ENCODE measurements around the gene APOBEC3B. TPM values are rescaled to one million over a fixed set of nuclear protein-coding genes. Genes with fewer than 3 reads are reported as not detected.
"Not testable (repeated sequence)": the region's sequence is repeated elsewhere in the genome, so short reads cannot be mapped to it uniquely, and the experiment has no call there.

APOBEC3B gene
- total RNA-seq, 2 experiments from 2014 or later = 7.1 to 7.2 TPM

DNA sequence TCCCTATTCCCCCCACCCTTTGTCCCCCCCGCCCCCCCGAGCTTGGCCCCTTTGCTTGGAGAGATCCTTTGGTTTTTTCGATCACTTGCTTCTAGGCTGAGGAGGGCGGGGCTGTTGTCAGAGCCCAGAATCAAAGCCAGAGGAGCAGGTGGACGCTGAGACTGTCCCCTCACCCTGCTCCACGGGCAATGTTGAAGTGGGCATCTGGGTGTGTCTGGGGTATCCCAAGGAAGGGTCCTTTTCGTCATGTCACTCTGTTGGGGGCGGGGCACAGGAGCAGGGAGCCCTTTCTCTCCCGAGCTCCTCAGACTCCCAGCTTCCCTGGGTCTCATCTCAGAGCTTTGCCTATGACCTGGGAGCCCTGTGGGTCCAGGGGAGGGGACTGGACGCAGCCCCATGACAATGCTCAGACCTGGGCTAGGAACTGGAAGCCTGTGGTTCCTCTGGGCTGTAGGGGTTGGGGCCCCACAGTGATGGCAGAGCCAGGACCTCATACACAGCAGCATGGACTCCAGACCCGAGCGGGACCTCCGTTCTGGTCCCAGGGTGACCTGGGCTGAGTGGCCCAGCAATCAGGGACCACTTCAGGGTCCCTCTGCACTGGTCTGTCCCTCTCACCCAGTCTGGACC is 27.6 kb upstream of the APOBEC3B start:
- Mint-ChIP-seq H3K9me3 (no peaks in the 10 kb centered on the region), H3K27ac (peak overlapping the region; percentile 74), H3K4me1 (peaks cover 43% of the 10 kb centered on the region), H3K36me3 (no peaks in the 10 kb centered on the region), H3K27me3 (peaks cover 8% of the 10 kb centered on the region), H3K4me3 (no peak overlapping the region)
- POLR2A ChIA-PET = interaction anchor here (0.9 to 2.1 kb wide), 3 partner anchors 14 to 365 kb away, joined by 3 to 8 read pairs (median 4); partner anchors contain the start of genes CBX6 and RPL3
- DNase-seq (no peak), ATAC-seq (ENCODE audit: low read depth) (no peak)

DNA sequence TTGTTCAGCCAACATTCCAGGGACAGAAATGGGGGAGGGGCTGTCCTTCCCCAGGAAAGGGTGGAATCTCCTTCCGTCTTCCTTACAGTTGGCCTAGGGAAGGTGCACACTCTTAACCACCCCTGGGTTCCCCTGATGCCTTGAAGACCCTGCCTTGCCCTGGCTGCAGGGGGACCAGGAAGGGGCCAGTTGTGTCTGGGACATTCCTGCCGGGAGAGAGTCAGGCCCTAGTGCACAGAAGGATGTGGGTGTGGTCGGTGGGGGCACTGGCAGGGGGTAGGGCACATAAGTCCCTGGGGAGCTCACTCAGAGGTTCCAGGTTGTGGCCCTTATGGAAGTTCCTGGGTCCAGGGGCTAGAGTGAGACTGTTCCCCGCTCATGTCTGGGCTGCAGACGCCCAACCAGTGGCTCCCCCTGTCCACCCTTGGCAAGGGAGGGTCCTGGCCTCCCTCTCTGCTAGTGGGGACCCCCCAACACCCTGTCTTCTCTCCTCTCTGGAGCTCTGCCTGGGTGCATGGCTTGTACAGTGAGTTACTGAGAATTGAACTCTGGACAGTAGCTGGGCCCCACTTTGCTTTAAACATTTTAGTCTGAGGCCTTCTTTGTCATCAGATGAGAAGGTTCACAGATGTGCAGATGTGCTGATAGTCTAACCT is 26.8 kb upstream of the APOBEC3B start:
- ATAC-seq (ENCODE audit: low read depth) (no peak), DNase-seq (no peak)
- Mint-ChIP-seq H3K9me3 (no peaks in the 10 kb centered on the region), H3K27ac (peak overlapping the region; percentile 74), H3K27me3 (peaks cover 5% of the 10 kb centered on the region), H3K36me3 (no peaks in the 10 kb centered on the region), H3K4me3 (no peak overlapping the region), H3K4me1 (peaks cover 46% of the 10 kb centered on the region)
- POLR2A ChIA-PET = no interaction called here

DNA sequence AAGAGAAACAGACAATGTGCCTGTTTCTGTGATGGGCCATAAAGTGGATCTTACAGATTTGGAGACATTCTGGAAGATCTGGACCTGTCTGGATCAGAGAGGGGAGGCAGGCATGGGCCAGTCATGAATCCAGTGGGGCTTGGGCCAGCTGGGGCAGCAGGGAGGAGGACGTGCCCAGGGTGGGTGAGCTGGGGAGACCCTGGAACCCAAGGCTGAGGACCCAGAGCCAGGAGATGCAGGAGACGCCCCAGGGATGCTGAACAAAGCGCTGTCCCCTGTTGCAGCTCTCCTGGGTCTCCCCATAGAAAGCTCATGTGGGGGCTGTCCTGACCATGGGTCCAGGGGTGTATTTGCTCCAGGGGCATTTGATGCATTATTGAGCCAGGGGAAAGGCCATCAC is 26.2 kb upstream of the APOBEC3B start:
- H3K27ac Mint-ChIP-seq = peak overlapping the region; percentile 74
- H3K4me3 Mint-ChIP-seq = no peak overlapping the region
- no peaks in the 10 kb centered on the region for H3K36me3 Mint-ChIP-seq
- peaks cover 46% of the 10 kb centered on the region for H3K4me1 Mint-ChIP-seq
- ATAC-seq (ENCODE audit: low read depth) (no peak), DNase-seq (no peak)
- H3K27me3 Mint-ChIP-seq = peaks cover 5% of the 10 kb centered on the region
- H3K9me3 Mint-ChIP-seq = no peaks in the 10 kb centered on the region
- POLR2A ChIA-PET = no interaction called here

DNA sequence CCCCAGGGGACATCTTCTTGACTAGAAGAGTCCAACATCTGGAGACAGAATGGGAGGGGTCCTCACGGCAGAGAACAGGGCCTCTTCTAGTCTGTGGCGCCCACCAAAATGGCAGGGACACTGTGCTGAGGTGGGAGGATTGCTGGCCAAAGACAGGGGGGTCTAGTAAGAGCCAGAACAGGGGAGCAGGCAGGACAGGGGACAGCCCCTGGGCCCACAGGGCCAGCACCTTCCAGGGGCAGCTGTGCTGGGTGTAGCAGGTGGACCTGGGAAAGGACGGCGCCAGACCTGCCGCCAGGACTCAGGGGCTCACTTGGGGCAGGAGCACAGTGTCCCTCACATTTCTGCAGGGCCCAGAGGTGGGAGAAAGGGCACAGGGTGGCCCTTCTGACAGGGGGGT is 25.6 kb upstream of the APOBEC3B start:
- Mint-ChIP-seq H3K4me1 (peaks cover 46% of the 10 kb centered on the region), H3K27ac (peak overlapping the region; percentile 72), H3K27me3 (peaks cover 5% of the 10 kb centered on the region), H3K36me3 (no peaks in the 10 kb centered on the region), H3K4me3 (no peak overlapping the region), H3K9me3 (no peaks in the 10 kb centered on the region)
- no peak for DNase-seq
- POLR2A ChIA-PET = interaction anchor here (0.7 kb wide), 1 partner anchor 28 kb away, joined by 3 read pairs; no protein-coding TSS in a partner anchor
- ATAC-seq (ENCODE audit: low read depth) = no peak

DNA sequence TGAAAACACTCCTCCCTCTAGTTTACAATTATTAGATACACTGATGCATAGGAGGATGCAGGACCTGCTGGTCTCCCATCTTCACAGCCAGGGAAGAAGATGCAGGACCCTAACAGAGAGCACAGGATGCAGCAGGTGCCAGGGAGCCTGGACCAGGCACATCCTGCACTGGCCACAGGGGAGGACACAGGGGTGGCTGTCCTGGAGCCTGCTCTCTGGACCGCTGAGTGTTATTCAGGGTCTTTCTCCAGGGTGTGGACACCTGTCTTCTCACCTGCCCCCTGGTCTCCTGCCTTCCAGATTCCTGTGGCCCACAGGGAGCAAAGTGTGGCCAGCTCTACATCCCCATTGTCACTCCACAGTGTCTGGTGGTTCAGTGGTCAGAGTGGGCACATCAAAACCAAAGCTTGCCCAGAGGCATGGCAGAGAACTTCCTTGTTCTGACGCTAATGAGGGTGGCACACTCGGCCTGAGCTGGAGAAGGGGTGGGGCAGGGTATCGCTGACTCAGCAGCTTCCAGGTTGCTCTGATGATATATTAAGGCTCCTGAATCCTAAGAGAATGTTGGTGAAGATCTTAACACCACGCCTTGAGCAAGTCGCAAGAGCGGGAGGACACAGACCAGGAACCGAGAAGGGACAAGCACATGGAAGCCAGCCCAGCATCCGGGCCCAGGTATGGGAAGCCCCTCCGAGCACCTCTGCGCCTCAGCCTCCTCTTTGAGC is 24.9 kb upstream of the APOBEC3B start, which contains the start of gene APOBEC3A:
APOBEC3A (plus strand) TSS at position 564 of the 725 bp plus-strand sequence; CDS start at position 647, 83 bp downstream.
- no peak for DNase-seq
- no peak for ATAC-seq (ENCODE audit: low read depth)
- no peak within 1 kb of the TSS for H3K4me3 Mint-ChIP-seq
- H3K36me3 Mint-ChIP-seq = no peaks in the 10 kb centered on the region
- H3K27me3 Mint-ChIP-seq = peaks cover 5% of the 10 kb centered on the region
- POLR2A ChIA-PET = interaction anchor here (0.7 kb wide), 1 partner anchor 28 kb away, joined by 3 read pairs; no protein-coding TSS in a partner anchor
- peak within 1 kb of the TSS; percentile 72 for H3K27ac Mint-ChIP-seq
- peaks cover 44% of the 10 kb centered on the region for H3K4me1 Mint-ChIP-seq
- no peaks in the 10 kb centered on the region for H3K9me3 Mint-ChIP-seq

DNA sequence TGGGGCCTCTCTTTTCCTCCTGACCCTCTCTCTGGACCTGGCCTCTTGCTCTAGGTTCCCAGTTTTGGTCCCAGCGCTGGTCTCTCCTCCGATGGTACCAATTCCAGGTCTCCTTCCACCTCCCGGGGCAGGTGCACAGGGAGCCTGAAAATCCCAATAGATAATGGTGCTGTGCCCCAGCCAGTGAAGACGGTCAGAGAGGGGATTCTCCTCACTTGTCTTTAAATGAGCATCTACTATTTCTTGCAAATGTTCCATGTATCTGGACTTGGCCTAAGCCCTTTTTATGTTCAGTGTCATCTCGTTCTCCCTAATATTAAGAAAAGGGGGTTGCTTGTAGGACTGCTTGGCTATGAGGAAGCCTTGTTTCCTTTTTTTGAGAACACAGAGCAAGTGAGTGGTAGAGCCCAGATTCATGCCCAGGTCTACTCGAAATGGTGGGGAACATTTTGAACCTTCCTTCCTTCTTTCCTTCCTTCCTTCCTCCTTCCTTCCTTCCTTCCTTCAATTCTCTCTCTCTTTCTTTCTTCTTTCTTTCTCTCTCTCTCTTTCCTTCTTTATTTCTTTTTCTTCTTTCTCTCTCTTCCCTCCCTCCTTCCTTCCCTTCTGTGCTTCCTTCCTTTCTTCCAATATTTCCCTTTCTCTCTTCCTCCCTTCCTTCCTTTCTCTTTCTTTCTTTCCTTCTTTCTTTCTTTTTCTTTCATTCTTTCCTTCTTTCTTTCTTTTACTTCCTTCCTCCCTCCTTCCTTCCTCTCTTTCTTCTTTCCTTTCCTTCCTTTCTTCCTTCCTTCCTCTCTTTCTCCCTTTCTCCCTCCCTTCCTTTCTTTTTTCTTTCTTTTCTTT is 24.1 kb upstream of the APOBEC3B start:
- Mint-ChIP-seq H3K36me3 (no peaks in the 10 kb centered on the region), H3K4me1 (peaks cover 38% of the 10 kb centered on the region), H3K4me3 (no peak overlapping the region), H3K27ac (no peak overlapping the region), H3K27me3 (peaks cover 7% of the 10 kb centered on the region), H3K9me3 (no peaks in the 10 kb centered on the region)
- ATAC-seq (ENCODE audit: low read depth) = no peak
- DNase-seq = no peak
- POLR2A ChIA-PET = no interaction called here

DNA sequence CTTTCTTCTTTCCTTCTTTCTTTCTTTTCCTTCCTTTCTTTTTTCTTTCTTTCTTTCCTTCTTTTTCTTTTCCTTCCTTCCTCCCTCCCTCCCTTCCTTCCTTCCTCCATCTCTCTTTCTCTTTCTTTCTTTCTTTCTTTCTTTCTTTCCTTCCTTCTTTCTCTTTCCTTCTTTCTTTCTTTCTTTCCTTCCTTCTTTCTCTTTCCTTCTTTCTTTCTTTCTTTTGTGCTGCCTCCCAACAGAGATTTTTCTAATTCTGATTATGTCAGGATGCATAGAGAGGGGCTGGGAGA is 23.6 kb upstream of the APOBEC3B start:
- Mint-ChIP-seq H3K4me1 (peaks cover 33% of the 10 kb centered on the region), H3K27ac (peak overlapping the region; percentile 30)
- H3K36me3 Mint-ChIP-seq; DNase-seq; H3K27me3 Mint-ChIP-seq; H3K9me3 Mint-ChIP-seq; ATAC-seq (ENCODE audit: low read depth); POLR2A ChIA-PET; H3K4me3 Mint-ChIP-seq: not testable (repeated sequence)

DNA sequence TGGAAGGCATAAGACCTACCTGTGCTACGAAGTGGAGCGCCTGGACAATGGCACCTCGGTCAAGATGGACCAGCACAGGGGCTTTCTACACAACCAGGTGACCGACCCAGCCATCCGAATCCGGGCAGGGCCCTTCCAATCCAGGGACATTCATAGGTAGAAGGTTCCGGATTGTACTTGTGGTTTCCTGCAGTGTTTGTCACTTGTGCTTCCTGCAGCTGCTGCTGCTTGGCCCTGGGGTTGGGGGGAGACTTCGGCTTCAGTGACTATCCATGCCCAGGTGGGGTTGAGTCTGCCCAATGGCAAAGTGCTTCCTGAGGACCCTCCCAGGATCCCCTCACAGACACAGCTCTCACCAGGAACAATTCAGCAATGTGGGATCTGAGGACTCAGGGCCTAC is 22.6 kb upstream of the APOBEC3B start:
- DNase-seq = peak; percentile 38
- no peaks in the 10 kb centered on the region for H3K9me3 Mint-ChIP-seq
- H3K4me3 Mint-ChIP-seq = no peak overlapping the region
- peak overlapping the region; percentile 65 for H3K27ac Mint-ChIP-seq
- ATAC-seq (ENCODE audit: low read depth) = peak; percentile 51
- H3K4me1 Mint-ChIP-seq = peaks cover 25% of the 10 kb centered on the region
- H3K36me3 Mint-ChIP-seq = no peaks in the 10 kb centered on the region
- peaks cover 7% of the 10 kb centered on the region for H3K27me3 Mint-ChIP-seq
- POLR2A ChIA-PET = no interaction called here

DNA sequence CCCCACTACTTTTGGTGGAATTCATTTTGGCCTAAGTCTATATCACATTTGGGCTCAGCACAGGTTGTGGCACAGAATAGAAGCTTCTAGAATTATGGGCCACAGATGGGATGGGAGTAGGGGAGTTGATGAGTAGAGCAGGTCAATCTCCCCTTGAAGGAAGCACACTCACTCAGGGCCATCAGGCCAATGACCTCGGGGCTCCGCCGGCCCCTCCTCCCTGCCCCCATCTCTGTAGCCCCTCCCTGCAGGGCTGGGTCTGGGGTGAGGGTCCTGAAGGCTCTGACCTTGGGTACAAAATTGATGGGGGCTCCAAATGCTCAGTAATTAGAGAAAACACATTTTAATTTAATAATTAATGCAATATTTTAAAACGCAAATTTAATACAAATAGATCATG is 21.5 kb upstream of the APOBEC3B start:
- H3K27me3 Mint-ChIP-seq; POLR2A ChIA-PET; DNase-seq; H3K36me3 Mint-ChIP-seq; H3K9me3 Mint-ChIP-seq; H3K27ac Mint-ChIP-seq; ATAC-seq (ENCODE audit: low read depth); H3K4me3 Mint-ChIP-seq: not testable (repeated sequence)
- peaks cover 19% of the 10 kb centered on the region for H3K4me1 Mint-ChIP-seq

DNA sequence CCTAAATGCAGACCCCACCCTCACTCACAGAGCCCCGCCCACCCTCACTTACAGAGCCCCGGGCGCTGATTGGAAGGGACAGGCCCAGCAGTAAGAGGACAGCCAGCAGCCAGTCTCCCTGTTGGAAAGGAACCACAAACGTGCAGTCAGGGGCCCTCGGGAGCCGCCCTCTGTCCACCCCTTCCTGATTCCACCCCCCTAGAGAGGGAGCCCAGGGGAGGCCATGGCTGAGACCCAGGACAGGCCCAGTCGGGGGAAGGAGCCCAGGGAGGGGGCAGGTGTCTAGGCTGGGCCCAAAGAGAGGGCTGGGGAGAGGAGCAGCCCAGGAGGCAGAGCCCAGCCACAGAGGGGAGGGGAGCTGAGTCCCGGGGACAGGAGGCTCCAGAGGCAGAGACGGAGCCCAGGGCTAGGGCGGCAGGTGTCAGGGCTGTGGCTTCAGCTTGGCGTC is 18.8 kb upstream of the APOBEC3B start:
- H3K36me3 Mint-ChIP-seq = not testable (repeated sequence)

DNA sequence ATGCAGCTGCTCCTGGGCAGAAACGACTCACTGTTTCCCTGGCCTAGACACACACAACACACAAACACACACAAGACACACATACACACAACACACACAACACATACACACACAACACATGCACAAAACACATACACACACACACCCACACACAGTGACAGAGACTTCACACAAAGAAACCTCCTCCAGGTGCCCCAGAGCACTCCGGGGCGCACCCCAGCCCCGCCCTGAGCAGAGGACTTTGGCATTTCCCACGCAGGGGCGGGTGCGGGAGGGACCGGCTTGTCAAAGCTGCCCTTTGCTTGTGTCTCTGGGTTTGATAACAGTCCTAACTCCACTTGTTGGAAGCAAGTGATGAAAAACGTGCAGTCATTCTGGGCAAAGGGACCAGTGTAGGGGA is 18.3 kb upstream of the APOBEC3B start:
- Mint-ChIP-seq H3K27me3 (peaks cover 3% of the 10 kb centered on the region), H3K36me3 (no peaks in the 10 kb centered on the region), H3K4me3 (no peak overlapping the region), H3K27ac (no peak overlapping the region), H3K4me1 (peaks cover 14% of the 10 kb centered on the region), H3K9me3 (no peaks in the 10 kb centered on the region)
- POLR2A ChIA-PET = no interaction called here
- DNase-seq (no peak), ATAC-seq (ENCODE audit: low read depth) (no peak)

More for the DNA sequence above, 18.8 kb upstream of the APOBEC3B start:
- POLR2A ChIA-PET; H3K9me3 Mint-ChIP-seq; H3K27ac Mint-ChIP-seq; ATAC-seq (ENCODE audit: low read depth); DNase-seq; H3K27me3 Mint-ChIP-seq; H3K4me3 Mint-ChIP-seq: not testable (repeated sequence)
- H3K4me1 Mint-ChIP-seq = peaks cover 20% of the 10 kb centered on the region

DNA sequence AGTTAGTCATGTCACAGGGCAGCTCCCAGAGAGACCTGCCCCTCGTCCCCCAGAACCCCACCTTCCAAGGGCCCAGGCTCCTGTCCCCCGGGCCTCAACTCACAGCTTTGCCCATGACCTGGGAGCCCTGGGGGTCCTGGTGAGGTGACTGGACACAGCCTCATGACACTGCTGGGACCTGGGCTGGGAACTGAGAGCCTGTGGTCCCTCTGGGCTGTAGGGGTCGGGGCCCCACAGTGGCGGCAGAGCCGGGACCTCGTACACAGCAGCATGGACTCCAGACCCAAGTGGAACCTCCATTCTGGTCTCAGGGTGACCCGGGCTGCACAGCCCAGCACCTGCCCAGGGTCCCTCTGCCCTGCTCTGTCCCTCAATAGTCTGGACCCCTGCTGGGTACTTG is 17.8 kb upstream of the APOBEC3B start:
- Mint-ChIP-seq H3K27me3 (peaks cover 5% of the 10 kb centered on the region), H3K4me1 (peaks cover 13% of the 10 kb centered on the region), H3K27ac (no peak overlapping the region), H3K4me3 (no peak overlapping the region), H3K36me3 (no peaks in the 10 kb centered on the region), H3K9me3 (no peaks in the 10 kb centered on the region)
- POLR2A ChIA-PET = no interaction called here
- DNase-seq = no peak
- no peak for ATAC-seq (ENCODE audit: low read depth)

DNA sequence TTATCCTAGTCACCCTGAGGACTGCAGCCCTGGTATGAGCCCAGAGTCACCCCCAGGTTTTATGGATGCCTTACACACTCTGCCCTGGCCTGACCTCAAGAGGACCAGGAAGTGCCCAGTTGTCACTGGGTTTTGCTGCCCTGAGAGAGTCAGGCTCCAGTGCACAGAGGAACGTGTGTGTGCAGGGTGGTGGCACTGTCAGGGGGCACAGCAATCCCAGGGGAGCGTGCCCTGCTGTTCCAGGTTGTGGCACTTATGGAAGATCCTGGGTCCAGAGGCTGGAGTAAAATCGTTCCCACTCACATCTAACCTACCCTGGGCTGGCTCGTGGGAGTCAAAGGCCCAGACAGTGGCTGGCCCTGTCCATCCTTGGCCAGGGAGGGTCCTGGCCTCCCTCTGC is 17.2 kb upstream of the APOBEC3B start:
- Mint-ChIP-seq H3K4me3 (no peak overlapping the region), H3K36me3 (no peaks in the 10 kb centered on the region), H3K27me3 (peaks cover 7% of the 10 kb centered on the region), H3K4me1 (peaks cover 9% of the 10 kb centered on the region), H3K9me3 (no peaks in the 10 kb centered on the region), H3K27ac (no peak overlapping the region)
- no peak for ATAC-seq (ENCODE audit: low read depth)
- POLR2A ChIA-PET = no interaction called here
- DNase-seq = no peak
